Activated T-cell treated with anti-CD3 and anti-CD28 coated beads for 4 hours (primary cell): ENCODE results near the gene CD320.
"Not testable (repeated sequence)": the region's sequence is repeated elsewhere in the genome, so short reads cannot be mapped to it uniquely, and the experiment has no call there.

Experiments used
- DNase-seq: peaks from one replicate; pipeline ENCODE4 v3.0.0-alpha.2; 2020

CD320 gene

GRCh38 chr19:8307965-8308866 lies at the start of gene CD320:
Gene CD320, minus strand, starts transcription at chr19:8308358. Its CDS starts 68 bp downstream, at chr19:8308290.
- DNase-seq: peak; percentile 77

DNA sequence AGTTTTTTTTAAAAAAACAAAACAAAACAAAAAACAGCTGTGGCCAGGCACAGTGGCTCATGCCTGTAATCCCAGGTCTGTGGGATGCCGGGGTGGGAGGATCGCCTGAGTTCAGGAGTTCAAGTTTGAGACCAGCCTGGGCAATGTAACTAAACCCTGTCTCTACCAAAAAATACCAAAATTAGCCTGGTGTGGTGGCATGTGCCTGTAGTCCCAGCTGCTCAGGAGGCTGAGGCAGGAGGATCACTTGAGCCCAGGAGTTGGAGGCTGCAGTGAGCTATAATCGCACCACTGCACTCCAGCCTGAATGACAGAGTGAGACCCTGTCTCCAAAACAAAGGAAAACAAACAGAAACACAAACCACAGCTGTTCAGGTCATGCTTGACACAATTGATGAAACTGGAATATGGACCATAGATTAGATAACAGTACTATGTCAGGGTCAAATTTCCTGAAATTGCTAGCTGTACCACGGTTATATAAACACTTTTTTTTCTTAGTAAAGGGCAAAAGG lies 48.9 kb upstream of the CD320 start:
- DNase-seq: no peak

- no peak for DNase-seq
Measured at GRCh38 chr19:8355631-8356402, 47.7 kb upstream of the CD320 start.

GRCh38 chr19:8352845-8353244 lies 44.7 kb upstream of the CD320 start:
- DNase-seq: not testable (repeated sequence)

DNA sequence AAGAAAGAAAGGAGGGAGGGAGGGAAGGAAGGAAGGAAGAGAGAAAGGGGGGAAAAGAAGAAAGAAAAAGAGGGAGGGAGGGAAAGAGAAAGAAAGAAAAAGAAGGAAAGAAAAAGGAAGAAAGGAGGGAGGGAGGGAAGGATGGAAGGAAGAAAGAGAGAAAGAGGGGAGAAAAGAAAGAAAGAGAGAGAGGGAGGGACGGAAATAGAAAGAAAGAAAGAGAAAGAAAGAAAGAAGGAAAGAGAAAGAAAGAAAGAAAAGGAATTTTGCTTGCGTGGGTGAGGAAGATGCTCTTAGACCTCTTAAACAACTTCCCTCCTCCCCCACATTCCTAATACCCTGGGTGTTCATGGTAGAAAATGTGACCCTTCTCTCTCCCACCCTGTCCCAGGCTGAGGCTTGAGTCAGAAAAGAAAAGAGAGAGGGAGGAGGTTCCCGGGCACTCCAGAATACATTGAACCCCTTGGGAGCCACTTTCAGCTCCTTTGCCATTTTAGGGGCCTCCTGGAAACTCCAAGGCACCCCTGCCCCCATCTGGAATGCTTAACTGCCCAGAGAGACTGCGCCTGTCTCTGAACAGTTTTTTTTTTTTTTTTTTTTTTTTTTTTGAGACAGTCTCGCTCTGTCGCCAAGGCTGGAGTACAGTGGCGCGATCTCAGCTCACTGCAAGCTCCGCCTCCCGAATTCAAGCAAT lies 44.1 kb upstream of the CD320 start:
- DNase-seq: no peak

GRCh38 chr19:8349629-8350372 lies 41.6 kb upstream of the CD320 start:
- not testable (repeated sequence) for DNase-seq

DNA sequence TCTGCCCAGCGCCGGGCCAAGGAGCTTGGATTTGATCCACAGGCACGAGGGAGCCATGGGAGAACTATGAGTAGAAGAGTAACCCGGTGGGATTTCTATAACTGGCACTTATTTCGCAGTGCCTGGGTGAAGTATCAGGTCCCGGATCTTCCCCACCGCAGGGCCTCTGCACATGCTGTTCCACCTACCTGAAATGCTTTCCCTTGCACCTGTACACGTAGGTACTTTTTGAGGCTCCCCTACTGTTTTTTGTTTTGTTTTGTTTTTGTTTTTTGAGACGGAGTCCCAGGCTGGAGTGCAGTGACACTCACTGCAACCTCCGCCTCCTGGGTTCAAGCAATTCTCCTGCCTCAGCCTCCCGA lies 35.3 kb upstream of the CD320 start:
- no peak for DNase-seq

DNA sequence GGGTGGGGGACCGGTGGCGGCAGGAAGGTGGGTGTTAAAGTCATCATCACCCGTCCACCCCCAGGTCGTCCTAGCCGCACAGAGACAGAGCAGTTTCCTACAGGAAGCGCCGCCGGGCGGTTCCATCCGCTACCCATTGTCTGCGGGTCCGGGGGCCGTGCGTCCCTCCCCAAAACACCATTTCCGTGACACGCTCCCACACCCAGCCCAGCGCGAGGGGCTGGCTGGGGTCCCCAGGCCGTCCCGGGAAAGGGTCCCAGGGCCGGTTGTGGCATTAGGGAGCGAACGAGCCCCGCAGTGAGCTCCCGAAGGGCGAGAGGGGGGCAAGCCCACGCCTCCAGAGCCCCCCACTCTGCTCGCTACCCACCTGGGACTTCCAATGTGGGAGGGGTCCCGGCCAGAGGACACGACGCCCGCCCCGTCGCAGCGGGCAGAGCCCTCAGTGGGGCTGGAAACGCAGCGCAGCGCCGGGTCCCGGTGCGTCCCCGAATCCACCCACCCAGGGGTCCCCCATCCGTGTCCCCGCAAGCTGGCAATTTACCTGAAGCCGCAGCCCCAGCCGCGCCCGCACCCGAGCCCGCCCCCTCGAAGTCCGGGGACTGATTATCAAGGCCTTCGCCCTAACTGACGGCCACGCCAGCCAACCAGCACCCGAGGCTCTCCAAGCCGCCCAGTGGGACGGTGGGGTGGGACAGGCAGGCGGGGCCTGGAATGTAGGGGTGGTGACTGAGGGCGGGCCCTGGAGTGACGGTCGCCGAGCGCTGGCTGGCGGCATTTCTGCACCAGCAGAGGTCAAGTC lies 34.7 kb upstream of the CD320 start, which contains the start of gene KANK3:
Gene KANK3 (minus strand): TSS at position 579 of the 799 bp plus-strand sequence. CDS start 5,434 bp downstream, outside the sequence.
- peak; percentile 86 for DNase-seq

- no peak for DNase-seq
Measured at GRCh38 chr19:8342316-8342683, 34.1 kb upstream of the CD320 start.

GRCh38 chr19:8341504-8341903 lies 33.3 kb upstream of the CD320 start:
- not testable (repeated sequence) for DNase-seq

DNA sequence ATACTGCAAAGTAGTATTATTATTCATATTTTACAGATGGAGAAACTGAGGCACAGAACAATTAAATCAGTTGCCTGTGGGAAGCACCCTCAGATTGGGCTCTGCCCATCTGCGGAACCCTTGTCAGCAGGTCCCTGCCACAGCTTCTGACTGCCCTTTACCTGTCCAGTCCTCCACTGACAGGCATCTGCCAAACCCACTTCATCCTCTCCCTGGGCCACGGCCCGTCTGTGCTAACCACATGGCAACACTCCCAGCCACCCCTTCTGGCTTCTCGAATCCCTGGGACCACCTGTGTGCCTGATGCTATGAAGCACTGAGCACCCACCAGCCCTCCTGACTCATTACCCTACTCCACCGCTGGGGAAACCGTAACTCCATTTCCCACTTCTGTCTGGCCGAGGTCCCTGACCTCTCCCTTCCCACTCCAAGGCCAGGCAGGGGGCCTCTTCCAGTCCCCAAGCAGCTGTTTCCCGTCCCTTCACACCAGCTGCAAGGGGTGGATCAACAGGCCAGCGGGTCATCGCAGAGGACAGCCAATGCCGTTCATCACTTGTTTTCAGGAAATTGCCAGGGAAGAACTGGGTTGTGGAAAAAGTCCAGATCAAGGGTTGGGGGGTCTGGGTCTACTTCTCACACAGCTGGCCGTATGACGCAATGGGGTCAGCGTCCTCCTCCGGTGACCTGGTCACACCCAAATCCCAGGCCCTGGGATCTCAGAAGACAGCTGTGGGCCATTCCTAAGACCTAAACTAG lies 32.4 kb upstream of the CD320 start:
- DNase-seq: no peak

DNA sequence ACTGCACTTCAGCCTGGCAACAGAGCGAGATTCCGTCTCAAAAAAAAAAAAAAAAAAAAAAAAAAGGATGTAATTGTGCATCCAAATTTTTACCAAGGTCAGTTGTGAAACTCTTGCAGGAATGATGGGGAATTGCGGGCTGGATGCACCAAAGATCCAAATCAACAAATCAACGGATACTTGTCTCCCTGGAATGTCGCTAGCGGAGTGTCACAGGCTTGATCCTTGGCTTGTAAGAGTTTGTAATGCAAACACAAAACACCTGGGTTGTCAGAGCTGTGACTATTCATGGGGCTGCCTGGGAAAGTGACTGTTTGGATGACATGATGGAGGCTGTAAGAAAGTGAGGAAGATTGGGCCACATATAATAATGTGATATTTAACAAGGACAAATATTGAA lies 30.7 kb upstream of the CD320 start:
- DNase-seq: no peak

- no peak for DNase-seq
Measured at GRCh38 chr19:8337728-8338127, 29.6 kb upstream of the CD320 start.

- DNase-seq: no peak
Measured at GRCh38 chr19:8336660-8337059, 28.5 kb upstream of the CD320 start.

DNA sequence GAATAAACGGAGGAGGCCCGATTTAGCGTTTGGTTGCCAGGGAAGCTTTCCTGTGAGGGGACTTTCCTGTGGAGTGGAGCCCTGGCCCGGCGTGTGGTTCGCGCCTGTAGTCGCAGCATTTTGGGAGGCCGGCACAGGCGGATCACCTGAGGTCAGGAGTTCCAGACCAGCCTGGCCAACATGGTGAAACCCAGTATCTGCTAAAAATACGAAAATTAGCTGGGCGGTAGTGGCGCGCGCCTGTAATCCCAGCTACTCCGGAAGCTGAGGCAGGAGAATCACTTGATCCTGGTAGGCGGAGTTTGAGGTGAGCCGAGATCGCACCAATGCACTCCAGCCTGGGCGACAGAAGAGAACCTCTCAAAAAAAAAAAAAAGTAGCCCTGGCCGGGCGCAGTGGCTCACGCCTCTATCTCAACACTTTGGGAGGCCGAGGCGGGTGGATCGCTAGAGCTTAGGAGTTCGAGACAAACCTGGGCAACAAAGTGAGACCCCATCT lies 28.0 kb upstream of the CD320 start:
- no peak for DNase-seq

- no peak for DNase-seq
Measured at GRCh38 chr19:8335343-8336071, 27.3 kb upstream of the CD320 start.

GRCh38 chr19:8334458-8335342 lies 26.5 kb upstream of the CD320 start:
- DNase-seq: no peak

GRCh38 chr19:8333767-8334457 lies 25.8 kb upstream of the CD320 start:
- no peak for DNase-seq
